Measurements from ENCODE around the gene ENOX2.
"Not testable (repeated sequence)": the region's sequence is repeated elsewhere in the genome, so short reads cannot be mapped to it uniquely, and the experiment has no call there.

ENOX2 gene

DNA sequence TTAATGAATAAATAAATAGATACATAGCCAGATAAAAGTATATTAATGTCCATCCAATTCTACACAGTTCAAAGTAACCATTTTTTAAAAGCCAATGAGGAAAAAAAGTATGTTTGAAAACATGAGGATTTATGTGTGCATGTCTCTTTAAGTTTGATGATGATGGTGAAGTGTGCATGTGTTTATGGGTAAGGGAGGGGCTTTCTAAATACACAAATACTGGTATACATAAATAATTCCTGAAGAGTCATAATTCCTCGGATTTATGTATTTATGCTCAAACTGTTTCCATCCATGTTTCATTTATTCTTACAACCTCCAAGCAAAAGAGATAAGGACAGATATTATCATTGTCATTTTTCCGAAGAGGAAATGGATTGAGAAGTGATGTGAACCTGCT is 75.4 kb downstream of the ENOX2 start:
- no peak for DNase-seq (ENCODE audit: low read depth in 2 of 2)

DNA sequence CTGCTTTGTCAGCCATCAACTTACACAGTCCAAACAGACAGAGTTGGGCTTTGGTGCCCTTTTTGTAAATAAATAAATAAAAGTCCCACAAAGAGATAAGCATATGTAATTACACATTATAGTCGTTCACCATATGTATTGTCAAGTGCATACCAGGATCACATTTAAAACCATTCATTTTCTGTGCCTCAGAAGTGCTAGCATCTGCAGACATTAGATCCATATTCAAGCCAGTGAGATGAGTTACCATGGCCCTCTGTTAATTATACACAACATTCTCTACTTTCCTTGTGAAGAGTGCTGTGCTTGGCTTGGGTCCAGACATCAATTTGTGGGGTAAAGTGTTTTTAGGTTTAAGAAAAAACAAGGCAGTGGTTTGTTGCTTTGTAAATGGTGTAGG is 76.8 kb downstream of the ENOX2 start:
- DNase-seq (ENCODE audit: low read depth in 2 of 2): no peak

DNA sequence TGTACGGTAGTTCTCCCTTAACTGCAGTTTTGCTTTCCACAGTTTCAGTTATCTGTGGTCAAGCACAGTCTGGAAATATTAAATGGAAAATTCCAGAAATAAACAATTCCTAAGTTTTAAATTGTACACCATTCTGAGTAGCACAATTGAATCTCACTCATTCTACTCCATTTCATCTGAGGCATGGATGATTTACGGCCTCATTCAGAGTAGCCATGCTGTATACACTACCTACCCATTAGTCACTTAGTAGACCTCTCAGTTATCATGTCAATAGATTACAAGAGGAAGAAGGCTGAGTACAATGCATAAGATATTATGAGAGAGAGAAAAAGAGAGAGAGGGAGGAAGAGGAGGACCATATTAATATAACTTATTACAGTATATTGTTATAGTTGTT is 77.5 kb downstream of the ENOX2 start:
- no peak for DNase-seq (ENCODE audit: low read depth in 2 of 2)

DNA sequence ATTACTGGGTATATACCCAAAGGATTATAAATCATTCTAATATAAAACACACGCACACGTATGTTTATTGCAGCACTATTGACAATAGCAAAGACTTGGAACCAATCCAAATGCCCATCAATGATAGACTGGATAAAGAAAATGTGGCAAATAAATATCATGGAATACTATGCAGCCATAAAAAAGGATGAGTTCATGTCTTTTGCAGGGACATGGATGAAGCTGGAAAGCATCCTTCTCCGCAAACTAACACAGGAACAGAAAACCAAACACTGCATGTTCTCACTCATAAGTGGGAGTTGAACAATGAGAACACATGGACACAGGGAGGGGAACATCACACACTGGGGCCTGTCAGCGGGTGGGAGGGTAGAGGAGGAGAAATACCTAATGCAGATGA is 83.6 kb downstream of the ENOX2 start:
- not testable (repeated sequence) for DNase-seq (ENCODE audit: low read depth in 2 of 2)

DNA sequence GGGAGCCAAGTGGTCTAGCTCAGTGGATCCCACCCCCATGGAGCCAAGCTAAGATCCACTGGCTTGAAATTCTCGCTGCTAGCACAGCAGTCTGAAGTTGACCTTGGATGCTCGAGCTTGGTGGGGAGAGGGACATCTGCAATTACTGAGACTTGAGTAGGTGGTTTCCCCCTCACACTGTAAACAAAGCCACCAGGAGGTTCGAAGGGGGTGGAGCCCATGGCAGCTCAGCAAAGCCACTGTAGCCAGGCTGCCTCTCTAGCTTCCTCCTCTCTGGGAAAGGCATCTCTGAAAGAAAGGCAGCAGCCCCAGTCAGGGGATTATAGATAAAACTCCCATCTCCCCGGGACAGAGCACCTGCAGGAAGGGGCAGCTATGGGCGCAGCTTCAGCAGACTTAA is 89.1 kb downstream of the ENOX2 start:
- DNase-seq (ENCODE audit: low read depth in 2 of 2): not testable (repeated sequence)

GRCh38 chrX:130810561-130810960 is 92.4 kb downstream of the ENOX2 start:
- DNase-seq (ENCODE audit: low read depth in 2 of 2): no peak

GRCh38 chrX:130805903-130806302 is 97.1 kb downstream of the ENOX2 start:
- DNase-seq (ENCODE audit: low read depth in 2 of 2): no peak

DNA sequence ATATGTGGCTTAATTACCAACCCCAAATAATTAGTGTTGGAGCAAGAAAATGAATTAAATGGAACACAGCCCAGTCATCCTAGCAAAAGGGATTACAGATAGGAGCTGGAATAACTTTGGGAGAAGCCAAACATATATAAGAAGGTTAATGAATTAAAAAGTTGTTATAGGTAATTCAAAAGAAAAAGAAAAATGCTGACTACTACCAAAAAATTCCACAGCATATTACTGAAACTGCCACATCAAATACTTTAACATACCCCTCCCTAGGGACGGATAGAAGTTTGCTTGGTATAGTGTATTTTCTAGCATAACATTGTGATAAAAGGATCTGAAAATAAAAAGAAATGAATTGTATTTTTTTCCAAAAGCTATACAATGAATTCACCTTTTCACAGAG is 99.5 kb downstream of the ENOX2 start:
- DNase-seq (ENCODE audit: low read depth in 2 of 2): no peak

GRCh38 chrX:130801901-130802300 is 101.1 kb downstream of the ENOX2 start:
- DNase-seq (ENCODE audit: low read depth in 2 of 2): no peak

DNA sequence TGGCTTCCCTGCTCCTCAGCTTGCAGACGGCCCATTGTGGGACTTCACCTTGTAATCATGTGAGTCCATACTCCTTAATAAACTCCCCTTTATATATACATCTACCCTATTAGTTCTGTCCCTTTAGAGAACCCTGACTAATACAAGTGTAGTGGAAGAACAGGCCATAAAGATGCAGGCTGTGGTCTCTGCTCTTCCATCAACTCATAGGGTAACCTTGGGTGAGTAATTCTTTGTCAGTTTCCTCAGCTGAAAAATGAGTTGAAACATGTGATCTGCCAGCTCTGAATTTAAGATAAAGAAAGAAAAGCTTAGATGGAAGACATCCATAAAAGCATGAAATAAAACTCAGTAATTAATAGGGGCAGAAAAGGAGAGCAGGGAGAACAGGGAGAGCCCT is 103.6 kb downstream of the ENOX2 start:
- DNase-seq (ENCODE audit: low read depth in 2 of 2): no peak

- DNase-seq (ENCODE audit: low read depth in 2 of 2): no peak
Observed at GRCh38 chrX:130793975-130794374, 109.0 kb downstream of the ENOX2 start.

- DNase-seq (ENCODE audit: low read depth in 2 of 2): not testable (repeated sequence)
Observed at GRCh38 chrX:130791870-130792269, 111.1 kb downstream of the ENOX2 start.

GRCh38 chrX:130789793-130790192 is 113.2 kb downstream of the ENOX2 start:
- DNase-seq (ENCODE audit: low read depth in 2 of 2): no peak

DNA sequence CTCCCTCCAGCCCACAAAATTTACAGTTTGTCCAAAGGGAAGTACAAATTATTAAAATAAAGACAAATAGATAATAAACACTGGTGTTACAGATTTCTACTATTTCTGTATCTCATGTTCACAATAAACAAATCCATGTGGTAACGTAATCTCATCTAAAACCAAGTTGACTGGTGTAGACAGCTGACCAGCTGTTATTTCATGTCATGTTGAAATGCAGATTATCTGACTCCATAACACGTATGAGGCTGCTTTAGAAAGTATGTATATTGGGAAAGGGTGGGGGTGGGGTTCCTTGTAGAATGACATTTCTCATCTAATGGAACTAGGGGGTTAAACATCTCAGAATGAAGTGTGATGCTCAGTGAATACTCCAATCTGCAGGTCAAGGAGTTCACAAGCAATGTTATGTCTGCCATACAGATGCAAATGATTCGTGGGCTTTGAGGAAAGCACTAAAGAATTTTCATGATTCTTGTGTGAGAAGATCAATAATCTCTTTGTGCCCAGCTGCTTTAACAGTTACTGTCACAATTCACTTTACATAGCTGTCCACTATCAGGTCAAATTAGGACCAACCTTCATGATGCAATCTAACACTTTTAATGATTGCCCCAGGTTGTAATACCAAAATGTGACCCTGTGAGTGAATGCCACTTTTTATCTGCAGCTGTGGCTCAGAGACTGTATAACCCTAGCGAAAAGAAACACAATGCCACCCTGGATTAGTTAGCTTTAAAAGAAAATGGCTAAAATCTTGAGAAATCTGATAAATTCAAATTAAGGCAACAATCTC is 114.0 kb downstream of the ENOX2 start:
- no peak for DNase-seq (ENCODE audit: low read depth in 2 of 2)

DNA sequence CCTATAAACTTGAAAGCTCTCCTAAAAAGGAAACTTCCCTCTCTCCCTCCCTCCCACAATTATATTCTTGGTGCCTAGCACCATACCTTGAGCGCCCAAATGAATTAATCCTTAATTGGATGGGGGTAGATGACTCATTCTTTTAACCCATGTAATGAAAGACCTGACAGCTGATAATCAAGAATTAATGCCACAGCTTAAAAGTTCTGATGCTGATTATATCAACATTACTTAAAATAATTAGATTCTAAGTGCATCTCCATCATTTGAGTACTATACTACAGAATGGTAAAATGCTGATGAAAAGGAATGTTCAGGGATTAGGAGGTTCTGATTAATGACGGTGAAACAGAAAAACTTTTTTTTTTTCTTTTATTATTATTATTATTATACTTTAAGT is 117.0 kb downstream of the ENOX2 start:
- no peak for DNase-seq (ENCODE audit: low read depth in 2 of 2)

DNA sequence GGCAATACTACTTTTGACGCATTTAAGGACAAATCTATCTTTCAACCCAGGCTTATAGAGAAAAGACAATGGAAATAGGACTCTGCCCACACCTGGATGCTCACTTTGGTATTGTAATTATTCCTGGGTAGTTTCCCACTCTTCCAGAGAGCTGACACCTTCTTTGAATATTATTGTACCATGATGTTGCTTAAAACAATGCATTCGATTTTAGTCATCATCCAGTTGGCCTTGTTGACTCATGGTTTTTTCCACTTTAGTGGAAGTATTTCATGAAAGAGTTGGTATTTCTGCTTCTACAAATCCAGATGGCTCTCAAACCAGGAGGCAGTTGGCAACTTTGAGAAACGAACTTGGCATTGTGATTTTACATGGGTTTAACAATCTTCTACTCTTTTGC is 124.2 kb downstream of the ENOX2 start:
- no peak for DNase-seq (ENCODE audit: low read depth in 2 of 2)

DNA sequence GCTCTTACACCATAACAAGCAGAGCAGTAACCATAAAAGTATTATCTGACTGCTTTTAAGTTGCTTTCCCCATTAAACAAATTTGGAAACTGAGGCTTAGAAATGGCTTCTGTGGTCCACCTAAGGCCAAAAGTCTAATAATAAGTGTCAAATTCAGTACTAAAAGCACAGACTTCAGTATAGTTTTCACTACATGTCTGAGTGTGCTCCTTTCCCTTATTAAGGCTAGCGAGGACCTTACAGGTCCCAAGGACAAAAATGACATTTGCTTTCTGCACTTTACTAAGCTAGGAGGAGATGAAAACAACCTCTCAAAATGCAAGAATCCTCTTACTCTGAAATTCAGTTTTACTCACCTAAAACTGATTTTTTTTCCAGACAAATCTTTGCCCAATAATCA is 127.2 kb downstream of the ENOX2 start:
- no peak for DNase-seq (ENCODE audit: low read depth in 2 of 2)

- no peak for DNase-seq (ENCODE audit: low read depth in 2 of 2)
Observed at GRCh38 chrX:130772776-130773143, 130.2 kb downstream of the ENOX2 start.

- no peak for DNase-seq (ENCODE audit: low read depth in 2 of 2)
Observed at GRCh38 chrX:130772105-130772775, 130.8 kb downstream of the ENOX2 start.

- DNase-seq (ENCODE audit: low read depth in 2 of 2): no peak
Observed at GRCh38 chrX:130771648-130772047, 131.4 kb downstream of the ENOX2 start.

GRCh38 chrX:130771230-130771629 is 131.8 kb downstream of the ENOX2 start:
- no peak for DNase-seq (ENCODE audit: low read depth in 2 of 2)

- no peak for DNase-seq (ENCODE audit: low read depth in 2 of 2)
Observed at GRCh38 chrX:130770615-130771014, 132.4 kb downstream of the ENOX2 start.

DNA sequence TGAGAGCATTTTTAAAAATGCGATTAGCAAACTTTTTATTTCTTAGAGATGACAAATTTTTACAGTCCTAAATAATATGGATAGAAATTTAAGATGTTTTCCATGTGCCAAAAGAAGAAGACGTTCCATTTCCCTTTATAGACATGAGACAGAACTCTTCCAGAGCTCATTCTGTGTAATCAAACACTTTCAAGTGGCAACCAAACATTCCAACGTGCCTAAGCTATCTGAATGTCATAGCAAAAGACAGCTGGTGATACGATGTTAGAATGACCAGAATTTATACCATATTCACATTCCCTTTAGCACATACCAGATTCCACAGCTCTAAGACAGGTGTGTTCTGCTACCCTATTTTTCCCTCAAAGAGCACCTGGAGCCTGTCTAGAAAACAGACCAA is 133.2 kb downstream of the ENOX2 start:
- no peak for DNase-seq (ENCODE audit: low read depth in 2 of 2)

- DNase-seq (ENCODE audit: low read depth in 2 of 2): no peak
Observed at GRCh38 chrX:130758072-130758471, 144.9 kb downstream of the ENOX2 start.

All from stimulated activated CD4-positive, alpha-beta T cell treated with anti-CD3 and anti-CD28 coated beads, Interleukin-12 subunit alpha, Interleukin-12 subunit beta, amount 100 ng/mL, for 24 hours (primary cell).